BE2C (cell line): ENCODE results near the gene HNRNPA1L2.
A peak's percentile ranks its signal among the peaks of the same experiment; 100 is the strongest.
"Not testable (repeated sequence)": the region's sequence is repeated elsewhere in the genome, so short reads cannot be mapped to it uniquely, and the experiment has no call there.

ENCODE experiments used
- DNase-seq: peaks from one replicate; pipeline ENCODE4 v3.0.0-alpha.2; 2020
- H3K27me3 ChIP-seq: fragments of 250-450 bp; sonication (Bioruptor Pico); 2 replicates; pipeline ENCODE4 v1.5.1; 2020; ENCODE audit warnings: mild to moderate bottlenecking
- H3K36me3 ChIP-seq: fragments of 250-450 bp; sonication (Bioruptor Pico); 2 replicates; pipeline ENCODE4 v1.5.1; 2020; ENCODE audit warnings: mild to moderate bottlenecking
- H3K4me1 ChIP-seq: fragments of 250-450 bp; sonication (Bioruptor Pico); 2 replicates; pipeline ENCODE4 v1.5.1; 2020
- H3K4me3 ChIP-seq: 2 replicates; pipeline ENCODE4 v1.5.1; 2011; ENCODE audit warnings: low read depth, low read length
- H3K9me3 ChIP-seq: fragments of 250-450 bp; sonication (Bioruptor Pico); 2 replicates; pipeline ENCODE4 v1.5.1; 2020
- CTCF ChIP-seq: IDR thresholded peaks from 2 replicates; pipeline ENCODE4 v1.5.1; 2012; ENCODE audit warnings: mild to moderate bottlenecking, low read depth, low read length

HNRNPA1L2 gene

DNA sequence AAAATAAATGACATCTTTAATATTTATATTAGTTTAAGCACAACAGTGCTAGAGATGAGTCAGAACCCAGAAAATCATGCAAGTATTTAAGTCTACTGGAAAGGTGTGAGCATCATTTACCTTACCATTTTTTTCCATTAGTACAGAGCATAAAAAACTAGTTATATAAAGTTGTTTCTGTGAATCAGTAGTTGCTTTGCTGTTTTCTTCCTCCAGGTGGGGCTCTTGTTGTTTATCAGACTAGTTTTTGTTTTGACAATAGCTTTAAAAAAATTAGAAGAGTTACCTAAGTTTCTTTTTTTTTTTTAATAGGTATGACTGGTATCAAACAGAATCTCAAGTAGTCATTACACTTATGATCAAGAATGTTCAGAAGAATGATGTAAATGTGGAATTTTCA, 23.1 kb downstream of the HNRNPA1L2 start:
- no peaks in the 10 kb centered on the region for H3K9me3 ChIP-seq
- H3K27me3 ChIP-seq, result no peaks in the 10 kb centered on the region
- DNase-seq, result peak; percentile 27
- H3K4me3 ChIP-seq, result no peak overlapping the region
- no peaks in the 10 kb centered on the region for H3K4me1 ChIP-seq
- peaks cover 80% of the 10 kb centered on the region for H3K36me3 ChIP-seq
- peak; percentile 61 for TF ChIP-seq CTCF

GRCh38 chr13:52669677-52670076, 27.4 kb downstream of the HNRNPA1L2 start:
- Histone ChIP-seq H3K27me3 (no peaks in the 10 kb centered on the region), H3K36me3 (peaks cover 54% of the 10 kb centered on the region), H3K4me1 (no peaks in the 10 kb centered on the region; the same call in 1 of the 2 replicates), H3K4me3 (no peak overlapping the region), H3K9me3 (no peaks in the 10 kb centered on the region)
- no peak for DNase-seq
- no peak; the same call in 1 of the 2 replicates for TF ChIP-seq CTCF

GRCh38 chr13:52670726-52671125, 28.5 kb downstream of the HNRNPA1L2 start:
- no peak for TF ChIP-seq CTCF
- Histone ChIP-seq H3K4me1 (no peaks in the 10 kb centered on the region; the same call in 1 of the 2 replicates), H3K4me3 (no peak overlapping the region), H3K36me3 (peaks cover 51% of the 10 kb centered on the region), H3K27me3 (no peaks in the 10 kb centered on the region), H3K9me3 (no peaks in the 10 kb centered on the region)
- DNase-seq, result no peak

DNA sequence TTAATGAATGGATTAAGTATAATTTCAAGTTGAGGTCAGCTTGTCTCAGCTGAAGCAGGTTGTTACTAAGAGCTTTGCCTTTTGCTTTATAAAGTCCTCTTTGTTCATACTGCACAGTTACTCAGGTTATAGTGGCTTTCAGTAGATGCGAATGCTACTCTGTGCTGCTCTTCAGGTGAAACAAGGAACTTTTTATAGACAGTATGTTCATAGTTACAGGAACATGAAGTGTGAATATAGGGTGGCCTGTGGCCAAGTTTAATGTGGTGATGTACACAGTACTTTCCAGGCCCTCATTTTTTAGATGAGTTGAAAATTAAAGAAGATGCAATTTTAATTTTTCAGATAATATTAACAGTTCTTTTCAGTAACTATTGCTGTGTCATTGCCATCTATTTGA, 31.2 kb downstream of the HNRNPA1L2 start:
- Histone ChIP-seq H3K27me3 (no peaks in the 10 kb centered on the region), H3K4me3 (no peak overlapping the region), H3K4me1 (no peaks in the 10 kb centered on the region; the same call in 1 of the 2 replicates), H3K9me3 (no peaks in the 10 kb centered on the region), H3K36me3 (peaks cover 27% of the 10 kb centered on the region)
- TF ChIP-seq CTCF, result no peak
- no peak for DNase-seq

DNA sequence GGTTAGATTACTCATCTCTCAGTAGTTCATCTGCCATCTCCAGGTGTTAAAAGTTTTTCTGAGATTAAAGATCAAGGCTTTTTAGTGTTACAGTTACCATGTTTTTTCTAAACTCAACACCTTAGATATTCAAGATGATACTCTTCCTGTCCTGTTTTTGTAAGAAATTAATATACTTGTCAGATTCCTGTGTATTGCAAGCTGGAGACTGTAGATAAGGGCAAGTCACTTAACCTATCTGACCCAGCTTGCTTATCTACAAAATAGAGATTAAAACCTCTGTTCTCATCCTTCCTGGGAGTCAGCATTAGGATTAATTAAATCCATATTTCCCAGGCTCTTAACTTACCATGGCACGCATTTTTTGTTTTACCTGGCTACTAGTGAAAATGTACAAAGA, 35.6 kb downstream of the HNRNPA1L2 start:
- Histone ChIP-seq H3K4me1 (no peaks in the 10 kb centered on the region; the same call in 1 of the 2 replicates), H3K4me3 (no peak overlapping the region), H3K27me3 (no peaks in the 10 kb centered on the region), H3K9me3 (no peaks in the 10 kb centered on the region), H3K36me3 (peaks cover 31% of the 10 kb centered on the region)
- TF ChIP-seq CTCF, result no peak
- no peak for DNase-seq

DNA sequence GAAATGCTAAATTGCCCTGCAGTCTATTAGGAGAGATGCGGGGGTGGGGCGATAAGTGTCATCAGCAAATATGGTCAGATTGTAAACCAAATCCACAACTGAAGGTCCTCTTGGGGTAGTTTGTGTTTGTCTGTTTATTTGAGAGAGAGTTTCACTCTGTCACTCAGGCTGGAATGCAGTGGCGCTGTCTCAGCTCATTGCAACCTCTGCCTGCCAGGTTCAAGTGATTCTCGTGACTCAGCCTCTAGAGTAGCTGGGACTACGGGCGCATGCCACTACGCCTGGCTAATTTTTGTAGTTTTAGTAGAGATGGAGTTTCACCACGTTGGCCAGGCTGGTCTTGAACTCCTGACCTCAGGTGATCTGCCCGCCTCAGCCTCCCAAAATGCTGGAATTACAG, 43.6 kb downstream of the HNRNPA1L2 start:
- H3K27me3 ChIP-seq, H3K4me3 ChIP-seq, DNase-seq, H3K9me3 ChIP-seq, H3K4me1 ChIP-seq: not testable (repeated sequence)
- H3K36me3 ChIP-seq, result peaks cover 30% of the 10 kb centered on the region

DNA sequence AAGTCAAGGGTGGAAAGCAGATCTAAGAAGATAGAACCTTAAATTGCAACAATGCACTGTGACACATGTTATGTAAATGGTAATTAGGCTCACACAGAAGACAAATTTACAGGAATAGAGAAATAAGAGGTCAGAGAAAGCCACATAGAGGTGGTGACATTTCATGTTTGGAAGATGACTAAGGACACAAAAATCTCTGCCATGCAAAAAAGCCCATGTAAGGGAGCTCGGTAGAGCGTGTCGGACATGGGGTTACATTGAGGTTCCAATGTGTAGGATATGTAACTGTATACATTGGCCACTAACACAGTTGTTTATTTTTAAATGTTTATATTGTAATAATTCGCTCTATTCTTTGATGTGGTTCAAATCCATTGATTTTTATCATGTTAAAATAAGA, 44.1 kb downstream of the HNRNPA1L2 start:
- no peak for DNase-seq
- Histone ChIP-seq H3K27me3 (no peaks in the 10 kb centered on the region), H3K36me3 (peaks cover 24% of the 10 kb centered on the region), H3K4me1 (no peaks in the 10 kb centered on the region), H3K9me3 (no peaks in the 10 kb centered on the region), H3K4me3 (no peak overlapping the region)
- no peak for TF ChIP-seq CTCF
